Activated naive CD8-positive, alpha-beta T cell treated with anti-CD3 and anti-CD28 coated beads, Interleukin-2, amount 50 U/mL, for 16 hours (primary cell): ENCODE measurements around the gene ASB1.

Source experiments
- DNase-seq: peaks from one replicate; pipeline ENCODE4 v3.0.0-alpha.2; 2020; ENCODE audit warnings: low read depth, low spot score

ASB1 gene

DNA sequence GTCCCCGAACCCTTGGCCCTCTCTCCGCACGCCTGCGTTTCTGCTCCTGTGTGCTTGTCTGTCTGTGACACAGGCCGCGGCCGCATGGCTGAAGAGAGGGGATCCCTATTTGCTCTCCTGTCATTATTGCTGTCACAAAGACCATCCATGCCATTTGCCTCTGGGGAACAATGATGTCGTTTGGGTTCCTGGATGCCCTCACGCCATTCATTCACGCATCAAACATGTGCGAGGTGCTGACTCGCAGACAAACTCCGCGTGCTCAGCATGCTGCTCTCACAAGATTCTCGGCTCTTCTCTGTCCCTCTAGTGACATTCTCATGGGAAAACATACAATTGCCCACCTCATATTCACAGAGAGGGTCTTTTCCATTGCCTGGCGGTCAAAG lies 67.8 kb downstream of the ASB1 start:
- no peak for DNase-seq

DNA sequence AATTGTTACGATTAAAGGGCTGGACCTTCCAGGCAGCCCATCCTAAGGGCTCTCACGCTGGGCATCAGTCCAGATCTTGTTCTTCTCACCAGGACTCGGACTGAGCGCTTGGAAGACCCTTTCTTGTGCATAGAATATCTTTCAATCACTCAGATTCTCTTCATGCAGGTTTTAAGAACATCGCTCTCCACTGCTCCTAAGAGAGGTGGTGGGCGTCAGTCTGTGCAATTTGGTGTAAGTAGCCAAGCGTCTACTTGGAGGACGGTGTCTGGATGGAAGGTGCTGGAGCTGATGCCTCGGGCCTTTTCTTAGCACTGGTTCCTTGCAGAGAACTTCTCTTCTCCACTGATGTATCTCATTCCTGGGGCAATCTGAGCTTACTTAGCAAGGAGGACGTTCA lies 68.7 kb downstream of the ASB1 start:
- no peak for DNase-seq

DNA sequence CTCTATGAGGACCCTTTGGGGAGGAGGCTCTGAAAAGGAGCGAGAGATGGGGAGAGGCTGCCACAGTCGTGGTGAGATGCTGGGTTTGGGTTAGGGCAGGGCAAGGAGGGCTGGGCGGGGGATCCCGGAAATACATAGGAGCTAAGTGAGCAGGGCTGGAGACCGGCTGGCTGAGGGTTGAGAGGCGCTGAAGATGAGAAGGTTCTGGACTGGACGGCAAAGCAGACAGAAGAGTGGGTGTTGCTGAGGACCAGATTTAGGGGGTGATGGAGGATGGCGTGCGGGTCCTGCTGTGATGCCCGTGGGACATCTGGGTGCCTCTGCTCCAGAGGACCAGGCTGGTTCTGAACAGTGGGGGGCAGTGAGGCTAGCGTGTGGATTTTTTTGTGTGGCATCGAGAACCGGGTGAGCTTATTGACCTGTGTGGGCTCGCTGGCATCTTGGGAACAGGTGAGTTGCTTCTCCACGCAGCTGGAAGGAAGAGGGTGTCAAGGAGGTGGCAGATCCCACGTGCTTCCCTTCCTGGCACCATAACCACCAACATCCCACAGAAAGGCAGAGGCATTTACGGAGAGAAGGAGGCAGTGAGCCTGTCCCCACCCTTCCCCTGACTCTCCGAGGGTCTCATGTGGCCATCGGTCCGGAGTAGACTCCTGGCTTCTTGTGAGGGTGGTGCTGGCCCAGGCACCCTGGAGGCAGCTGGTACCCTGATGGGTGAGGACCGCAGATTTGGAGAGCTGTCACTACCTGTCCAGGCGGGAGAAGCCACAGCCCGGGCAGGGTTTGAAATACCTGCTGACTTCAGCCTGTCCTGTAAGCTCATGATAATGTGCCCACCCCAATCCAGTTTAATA lies 70.3 kb downstream of the ASB1 start:
- no peak for DNase-seq

DNA sequence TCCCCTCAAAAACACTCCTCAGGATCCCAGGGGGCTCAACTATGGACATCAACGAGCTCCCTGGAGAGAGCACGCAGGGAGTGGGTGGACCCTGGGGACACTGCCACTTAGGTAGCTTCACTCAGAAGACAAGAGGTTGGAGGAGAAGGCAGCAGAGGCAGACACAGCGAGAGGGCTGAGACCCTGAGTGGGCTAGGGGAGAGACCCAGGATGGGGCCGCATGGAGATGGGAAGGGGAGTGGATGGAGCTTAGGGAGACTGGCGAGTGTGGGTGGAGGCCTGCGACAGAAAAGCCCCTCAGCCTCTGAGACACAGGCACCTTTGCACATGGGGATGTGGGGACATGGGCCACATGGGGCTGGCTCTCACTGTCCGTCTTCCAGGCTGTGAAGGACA lies 70.9 kb downstream of the ASB1 start:
- no peak for DNase-seq

DNA sequence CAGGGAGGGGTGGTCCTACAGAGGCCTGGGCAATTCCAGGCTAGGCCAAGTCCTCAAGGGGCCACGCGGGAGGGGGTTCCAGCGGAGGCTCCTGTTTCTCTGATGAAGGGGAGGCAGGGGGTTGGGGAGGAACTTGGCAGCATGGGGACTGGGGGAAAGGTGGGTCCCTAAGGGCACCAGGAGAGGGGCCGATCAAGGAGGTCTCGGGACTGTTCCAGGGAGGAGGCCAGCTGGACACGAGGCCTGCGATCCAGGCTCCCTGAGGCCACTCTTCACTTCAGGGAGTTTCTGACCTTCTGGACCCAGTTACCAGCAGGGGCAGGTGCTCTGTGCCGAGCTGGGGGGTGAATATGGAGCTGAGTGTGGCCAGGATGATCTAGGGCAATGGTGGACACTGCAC lies 71.5 kb downstream of the ASB1 start:
- DNase-seq = no peak

GRCh38 chr2:238498691-238499295 lies 72.1 kb downstream of the ASB1 start:
- DNase-seq = no peak

DNA sequence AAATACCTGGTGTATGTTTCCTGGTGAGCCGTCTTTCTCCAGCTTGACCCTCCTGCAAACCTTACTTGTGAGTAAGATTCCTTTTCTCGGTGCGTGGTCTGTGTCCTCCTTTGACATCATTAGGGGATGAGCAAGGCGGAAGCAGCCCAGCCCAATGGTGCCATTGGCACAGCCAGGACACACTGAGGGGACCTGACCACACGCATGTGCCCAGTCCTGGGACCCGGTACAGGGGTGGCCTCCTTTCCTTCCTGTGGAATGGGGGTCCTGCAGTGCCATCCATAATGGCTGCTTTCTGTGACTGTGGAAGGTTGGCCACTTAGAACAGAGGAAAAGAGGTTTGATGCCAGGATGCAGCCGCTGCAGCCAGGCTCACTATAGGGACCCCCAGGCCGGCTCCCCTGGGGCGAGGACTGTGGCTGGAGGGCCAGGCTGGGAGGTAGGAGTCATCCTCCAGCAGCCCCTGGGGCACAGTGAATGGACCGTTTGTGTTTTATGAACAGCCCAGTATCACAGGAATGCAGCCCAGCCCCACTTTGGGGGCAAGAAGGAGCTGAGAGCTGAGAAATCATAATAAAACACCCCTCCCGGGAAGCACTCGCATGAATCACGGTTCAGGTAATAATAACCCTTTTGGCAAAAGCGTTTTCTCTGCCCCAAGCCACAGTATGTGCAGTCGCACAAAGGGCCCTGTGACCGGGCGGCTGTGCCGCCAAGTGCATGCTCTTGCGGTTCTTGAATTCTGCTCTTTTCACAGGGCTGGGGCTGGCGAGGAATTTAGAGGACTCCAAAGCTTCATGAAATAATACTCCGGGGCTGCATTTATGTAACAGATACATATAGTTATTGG lies 73.2 kb downstream of the ASB1 start:
- no peak for DNase-seq

DNA sequence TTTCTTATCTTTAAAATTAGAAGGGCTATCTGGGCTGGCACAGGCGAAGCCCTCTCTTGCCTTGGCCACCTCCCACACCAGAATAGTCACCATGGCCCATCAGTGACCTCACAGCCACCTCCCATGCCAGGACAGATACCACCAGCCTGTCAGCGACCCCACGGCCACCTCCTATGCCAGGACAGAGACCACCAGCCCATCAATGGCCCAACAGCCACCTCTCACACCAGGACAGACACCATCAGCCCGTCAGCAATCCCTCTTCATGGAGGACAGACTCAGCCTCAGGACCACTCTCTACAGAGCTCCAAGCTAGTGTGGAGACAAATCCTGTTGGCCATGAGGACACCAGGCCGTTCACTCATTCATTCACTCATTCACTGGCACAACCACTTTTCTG lies 74.6 kb downstream of the ASB1 start:
- DNase-seq = no peak
